ENCODE data around the gene EID1.

DNA sequence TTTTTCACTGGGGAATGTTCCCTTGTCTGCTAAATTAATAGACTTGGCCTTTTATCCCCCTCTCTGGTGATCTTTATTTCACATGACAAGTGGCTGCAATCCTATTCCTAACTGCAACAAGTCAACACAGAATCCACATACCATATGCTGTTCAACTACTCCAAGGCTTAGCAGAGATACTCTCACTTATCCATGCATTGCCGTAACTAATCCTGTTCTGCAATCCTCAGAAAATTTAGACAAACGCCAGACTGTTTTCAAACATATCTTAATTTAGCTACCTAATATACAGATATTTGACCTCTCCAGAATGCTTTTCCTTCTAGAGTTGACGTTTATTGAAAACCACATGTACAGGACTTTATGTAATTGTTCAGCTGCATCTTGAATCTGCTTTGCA, 37.9 kb downstream of the EID1 start:
- no peak for TF ChIP-seq SUZ12 (IDR thresholded peaks at IDR 0.05)
- no peak for TF ChIP-seq FOXA1 (IDR thresholded peaks at IDR 0.05)
- TF ChIP-seq, protein P1, sequence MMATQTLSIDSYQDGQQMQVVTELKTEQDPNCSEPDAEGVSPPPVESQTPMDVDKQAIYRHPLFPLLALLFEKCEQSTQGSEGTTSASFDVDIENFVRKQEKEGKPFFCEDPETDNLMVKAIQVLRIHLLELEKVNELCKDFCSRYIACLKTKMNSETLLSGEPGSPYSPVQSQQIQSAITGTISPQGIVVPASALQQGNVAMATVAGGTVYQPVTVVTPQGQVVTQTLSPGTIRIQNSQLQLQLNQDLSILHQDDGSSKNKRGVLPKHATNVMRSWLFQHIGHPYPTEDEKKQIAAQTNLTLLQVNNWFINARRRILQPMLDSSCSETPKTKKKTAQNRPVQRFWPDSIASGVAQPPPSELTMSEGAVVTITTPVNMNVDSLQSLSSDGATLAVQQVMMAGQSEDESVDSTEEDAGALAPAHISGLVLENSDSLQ (IDR thresholded peaks at IDR 0.05): no peak
- TF ChIP-seq SP1 (IDR thresholded peaks at IDR 0.05): no peak
- TF ChIP-seq NFRKB (IDR thresholded peaks at IDR 0.05): no peak
- no peak for TF ChIP-seq BHLHE40 (IDR thresholded peaks at IDR 0.05; ENCODE audit: borderline replicate concordance)
- no peak for TF ChIP-seq ARNT (IDR thresholded peaks at IDR 0.05)
- no peak for TF ChIP-seq ELF4 (IDR thresholded peaks at IDR 0.05)
- TF ChIP-seq L3MBTL2 (conservative IDR thresholded peaks at IDR 0.05): no peak
- TF ChIP-seq TARDBP (IDR thresholded peaks at IDR 0.05): no peak
